Measurements from ENCODE around the gene SETD5.
"Not testable (repeated sequence)": the region's sequence is repeated elsewhere in the genome, so short reads cannot be mapped to it uniquely, and the experiment has no call there.

The SETD5 gene

DNA sequence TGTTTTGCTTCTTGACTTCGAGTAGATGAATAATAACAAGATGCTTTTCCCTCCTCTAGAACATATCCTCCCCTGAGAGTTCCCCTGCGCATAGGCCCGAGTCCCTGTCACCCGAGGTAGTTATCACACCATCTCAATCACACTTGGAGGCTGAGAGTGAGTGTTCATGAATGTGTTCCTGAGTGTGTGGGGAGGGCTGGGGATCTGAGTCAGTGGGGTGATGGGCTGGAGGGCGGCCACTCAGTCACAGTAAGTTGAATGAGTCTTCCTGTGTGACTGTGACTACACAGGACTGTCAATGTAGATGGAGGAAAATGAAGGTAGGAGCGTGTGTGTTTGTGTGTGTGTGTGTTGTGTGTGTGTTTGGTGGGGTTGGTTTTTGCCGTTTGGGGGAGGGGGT, 71.0 kb downstream of the SETD5 start:
- no peak for DNase-seq

DNA sequence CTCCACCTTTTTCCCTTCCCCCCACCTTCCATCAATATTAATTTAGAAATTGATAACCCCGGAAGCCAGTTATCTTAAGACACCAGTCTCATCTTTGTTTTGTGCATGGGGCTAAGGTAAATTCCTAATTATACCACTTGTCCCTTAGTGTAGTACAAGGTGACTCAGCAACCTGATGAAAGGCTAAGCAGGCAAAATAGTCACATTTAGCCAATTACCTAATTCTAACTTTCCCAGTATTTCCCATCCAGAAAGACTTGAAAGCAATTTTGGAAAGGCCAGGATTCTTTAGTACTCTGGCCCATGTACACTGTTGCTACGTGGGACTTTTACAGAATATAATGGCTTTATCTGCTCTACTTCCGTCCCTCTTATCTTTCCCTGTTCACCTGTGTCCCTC, 72.6 kb downstream of the SETD5 start:
- DNase-seq = no peak

DNA sequence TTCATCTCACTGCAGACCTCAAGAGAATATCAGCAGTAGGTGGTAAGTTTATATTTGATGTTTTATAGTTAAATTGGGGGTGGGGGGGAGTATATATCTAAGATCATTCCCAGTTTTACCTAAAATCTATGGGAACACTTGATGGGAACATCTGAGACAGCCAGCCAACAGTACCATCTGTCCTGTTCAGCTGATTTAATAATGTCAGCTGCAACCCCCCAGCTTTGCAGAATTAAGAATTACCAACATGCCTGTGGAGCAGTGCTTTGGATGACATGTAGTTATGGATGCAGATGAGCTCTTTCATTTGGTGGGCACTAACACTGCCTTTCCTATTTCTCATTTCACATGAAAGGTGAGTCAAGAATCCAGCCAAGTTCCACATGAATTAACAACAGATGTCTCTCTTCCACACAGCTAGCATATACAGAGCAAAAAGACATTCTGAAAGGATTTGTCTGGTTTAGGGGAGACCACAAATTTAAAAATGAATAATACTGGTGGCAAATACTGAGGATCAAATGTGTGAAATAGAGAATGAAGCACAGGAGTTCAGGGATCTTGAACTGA, 76.2 kb downstream of the SETD5 start:
- DNase-seq = no peak

DNA sequence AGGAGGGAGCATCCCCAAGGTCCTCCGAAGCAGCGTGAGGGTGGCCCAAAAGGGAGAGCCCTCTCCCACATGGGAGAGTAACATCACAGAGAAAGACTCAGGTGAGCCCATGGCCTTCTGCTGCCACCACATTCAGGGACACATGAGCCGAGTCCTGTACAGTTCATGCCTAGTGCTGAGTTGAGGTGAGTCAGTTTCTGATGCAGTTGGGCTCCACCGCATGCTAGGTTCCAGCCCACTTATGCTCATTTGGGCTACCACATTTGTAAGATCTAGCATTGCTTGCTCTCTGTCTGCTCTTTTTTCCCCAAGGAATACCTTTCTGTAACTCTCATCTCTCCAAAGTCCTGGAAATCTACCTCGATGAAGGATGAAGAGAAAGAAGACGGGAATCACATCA, 77.1 kb downstream of the SETD5 start:
- no peak for DNase-seq

DNA sequence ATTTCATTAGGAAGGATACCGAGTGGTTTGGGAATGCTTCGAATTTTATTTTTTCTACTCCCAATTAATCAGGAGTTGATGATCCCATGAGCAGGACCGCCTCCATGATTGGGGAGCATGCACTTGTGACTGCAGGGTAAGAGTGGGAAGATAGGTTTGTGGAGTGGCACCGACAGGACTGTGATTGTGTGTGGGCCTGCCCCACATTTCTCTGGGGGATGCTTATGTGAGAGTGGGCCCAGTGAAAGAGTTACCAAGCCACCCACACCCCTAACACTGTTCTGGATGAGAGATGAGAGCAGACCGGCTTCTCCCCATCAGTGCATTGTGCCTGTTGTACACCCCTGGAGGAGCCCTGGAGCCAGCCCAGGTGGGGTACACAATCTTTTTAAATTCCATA, 79.5 kb downstream of the SETD5 start:
- DNase-seq = no peak

DNA sequence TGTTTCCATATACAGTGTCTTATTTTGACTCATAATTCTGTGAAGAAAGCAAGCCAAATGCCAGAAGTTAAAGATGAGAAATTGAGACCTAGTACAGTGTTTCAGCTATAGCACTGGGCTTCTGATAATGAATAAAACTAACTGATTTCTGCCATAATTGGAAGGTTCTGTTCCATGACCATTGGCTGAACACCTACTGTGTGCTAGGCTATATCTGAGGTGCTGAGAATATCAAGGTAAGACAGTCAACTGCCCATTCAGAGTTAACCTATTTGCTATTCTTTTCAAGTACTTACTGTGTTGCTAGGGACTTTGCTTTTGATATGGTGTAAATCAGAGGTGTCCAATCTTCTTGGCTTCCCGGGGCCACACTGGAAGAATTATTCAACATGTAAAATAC, 82.8 kb downstream of the SETD5 start:
- no peak for DNase-seq

DNA sequence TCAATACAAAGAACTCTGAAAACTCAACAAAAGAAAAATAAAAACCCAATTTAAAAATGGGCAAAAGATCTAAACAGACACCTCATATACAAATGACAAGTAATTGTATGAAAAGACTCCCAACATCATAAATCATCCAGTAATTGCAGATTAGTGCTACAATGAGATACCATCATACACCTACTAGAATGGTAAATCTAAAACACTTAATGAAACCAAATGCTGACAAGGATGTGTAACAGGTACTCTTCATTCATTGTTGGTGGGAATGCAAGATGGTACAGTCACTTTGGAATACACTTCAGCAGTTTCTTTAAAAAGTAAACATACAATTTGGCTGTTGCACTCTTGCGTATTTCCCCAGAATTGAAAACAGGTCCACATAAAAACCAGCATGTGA, 87.8 kb downstream of the SETD5 start:
- DNase-seq = no peak

DNA sequence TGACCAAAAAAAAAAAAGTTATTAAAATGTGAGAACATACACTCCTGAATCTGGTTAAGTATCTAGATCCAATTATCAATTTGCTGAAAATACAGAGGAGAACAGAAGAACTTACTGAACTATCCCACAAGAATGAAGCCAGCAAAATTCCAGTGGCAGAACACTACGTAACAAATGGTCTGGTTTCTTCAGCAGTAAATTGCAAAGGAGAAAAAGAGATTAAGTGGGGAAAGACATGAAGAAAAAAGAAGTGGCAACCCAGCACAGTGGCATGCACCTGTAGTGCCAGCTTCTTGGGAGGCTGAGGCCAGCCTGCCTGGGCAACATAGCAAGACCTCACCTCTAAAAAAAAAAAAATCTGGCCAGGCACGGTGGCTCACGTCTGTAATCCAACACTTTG, 94.1 kb downstream of the SETD5 start:
- DNase-seq = no peak

DNA sequence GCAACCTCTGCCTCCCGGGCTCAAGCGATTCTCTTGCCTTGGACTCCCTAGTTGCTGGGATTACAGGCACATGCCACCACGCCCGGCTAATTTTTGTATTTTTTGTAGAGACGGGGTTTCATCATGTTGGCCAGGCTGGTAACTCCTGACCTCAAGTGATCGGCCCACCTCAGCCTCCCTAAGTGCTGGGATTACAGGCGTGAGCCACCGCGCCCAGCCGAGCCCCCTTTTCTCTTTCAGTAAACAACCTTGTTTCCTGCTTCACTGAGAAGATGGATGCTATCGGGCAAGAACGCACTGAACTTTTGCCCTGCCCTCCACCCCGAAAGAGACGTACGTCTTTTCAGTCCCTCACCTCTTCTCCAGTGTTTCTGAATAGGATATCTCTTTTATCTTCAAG, 96.6 kb downstream of the SETD5 start:
- not testable (repeated sequence) for DNase-seq

DNA sequence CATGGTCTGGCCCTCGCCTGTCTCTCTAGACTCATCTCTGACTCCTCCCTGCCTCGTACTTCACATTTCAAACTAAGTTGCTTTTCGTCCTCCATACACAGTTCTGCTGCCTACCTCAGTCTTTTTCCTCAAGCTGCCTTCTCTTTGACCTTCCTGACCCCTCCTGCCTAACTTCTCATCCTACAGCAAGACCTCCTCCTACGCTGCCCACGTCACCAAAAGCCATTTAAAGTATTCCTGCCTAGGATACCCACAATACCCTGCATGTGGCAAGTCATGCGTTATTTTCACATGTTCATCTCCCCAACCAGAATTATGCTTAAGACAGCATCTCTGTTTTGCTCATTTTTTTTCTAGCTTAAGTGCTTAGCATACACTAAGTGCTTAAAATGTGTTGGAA, 99.5 kb downstream of the SETD5 start:
- no peak for DNase-seq

DNA sequence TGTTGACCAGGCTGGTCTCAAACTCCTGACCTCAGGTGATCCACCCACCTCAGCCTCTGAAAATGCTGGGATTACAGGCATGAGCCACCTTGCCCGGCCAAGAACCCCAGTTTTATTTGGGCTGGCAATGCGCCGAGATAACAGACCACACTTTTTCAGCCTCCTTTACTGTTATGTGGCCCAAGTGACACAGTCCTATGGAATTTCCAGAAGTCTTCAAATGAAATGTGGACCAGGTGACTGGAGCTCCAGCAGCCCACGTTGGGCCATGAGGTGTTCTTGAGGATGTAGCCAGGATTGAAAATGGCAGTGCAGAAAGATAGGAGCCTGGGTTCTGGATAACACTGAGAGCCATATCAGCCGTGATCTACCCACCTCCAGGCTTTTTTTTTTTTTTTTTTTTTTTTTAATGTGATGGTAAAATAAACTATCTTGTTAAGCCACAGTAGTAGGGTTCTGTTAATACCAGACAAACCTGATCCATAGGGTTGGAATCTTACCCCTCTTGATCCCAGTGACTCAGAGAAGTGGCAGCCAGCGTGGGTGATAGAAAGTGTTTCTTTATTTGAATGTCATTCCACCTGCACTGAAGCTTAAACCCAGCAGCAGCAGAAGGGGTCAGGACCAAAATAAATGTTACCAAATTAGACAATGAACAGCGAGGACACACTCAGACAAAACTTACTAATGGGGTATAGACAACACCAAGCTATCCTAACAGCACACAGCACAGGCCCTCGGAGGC, 100.6 kb downstream of the SETD5 start:
- DNase-seq = no peak

DNA sequence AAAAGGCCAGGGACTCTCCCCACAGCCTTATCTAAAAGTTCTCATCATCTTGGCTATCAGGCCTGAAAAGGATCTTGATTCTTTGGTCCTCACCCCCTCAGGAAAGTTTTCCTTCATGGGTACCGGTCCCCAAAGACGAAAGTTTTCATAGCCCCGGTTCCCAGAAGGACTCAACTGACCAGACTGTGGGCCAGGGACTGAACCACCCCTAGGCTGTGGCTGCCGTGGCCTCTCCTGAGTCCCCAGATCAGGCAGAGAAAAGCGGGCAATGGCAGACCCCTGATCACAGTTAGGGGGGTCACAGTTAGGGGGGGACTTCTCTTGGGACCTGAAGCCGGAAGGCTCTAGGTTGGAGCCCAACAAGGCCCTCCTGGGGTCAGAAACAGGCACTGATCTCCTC, 101.4 kb downstream of the SETD5 start:
- no peak for DNase-seq

DNA sequence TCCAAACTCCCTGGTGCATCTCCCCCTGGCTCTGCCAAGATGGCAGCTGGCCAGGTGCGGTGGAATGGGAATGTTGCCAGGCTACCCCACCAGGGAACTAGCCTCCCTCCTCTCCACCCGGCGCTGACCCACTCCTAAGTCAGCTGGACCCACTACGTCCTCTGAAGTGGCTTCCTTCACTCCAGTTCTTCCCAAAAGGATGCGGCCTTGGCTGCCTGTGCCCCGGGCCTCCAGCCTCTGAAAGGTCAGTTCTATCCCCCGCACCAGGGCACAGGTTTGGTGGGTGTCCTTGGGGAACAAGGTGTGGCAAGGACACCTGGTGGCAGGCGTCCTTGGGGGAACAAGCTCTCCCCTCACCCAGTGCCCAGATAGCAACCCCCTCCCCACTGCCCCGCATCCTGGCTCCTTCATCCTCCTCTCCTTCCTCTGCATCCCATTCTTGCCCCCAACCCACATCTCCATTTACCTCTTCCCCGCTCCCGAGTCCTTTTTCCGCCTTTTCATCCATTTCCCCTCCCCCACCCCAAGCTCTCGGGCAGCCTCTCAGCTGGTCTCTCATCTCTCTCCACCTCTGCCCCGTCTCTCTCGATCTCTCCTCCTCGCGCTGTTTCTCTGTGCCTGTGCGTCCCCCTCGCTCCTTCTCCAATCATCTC, 102.2 kb downstream of the SETD5 start:
- DNase-seq = no peak

DNA sequence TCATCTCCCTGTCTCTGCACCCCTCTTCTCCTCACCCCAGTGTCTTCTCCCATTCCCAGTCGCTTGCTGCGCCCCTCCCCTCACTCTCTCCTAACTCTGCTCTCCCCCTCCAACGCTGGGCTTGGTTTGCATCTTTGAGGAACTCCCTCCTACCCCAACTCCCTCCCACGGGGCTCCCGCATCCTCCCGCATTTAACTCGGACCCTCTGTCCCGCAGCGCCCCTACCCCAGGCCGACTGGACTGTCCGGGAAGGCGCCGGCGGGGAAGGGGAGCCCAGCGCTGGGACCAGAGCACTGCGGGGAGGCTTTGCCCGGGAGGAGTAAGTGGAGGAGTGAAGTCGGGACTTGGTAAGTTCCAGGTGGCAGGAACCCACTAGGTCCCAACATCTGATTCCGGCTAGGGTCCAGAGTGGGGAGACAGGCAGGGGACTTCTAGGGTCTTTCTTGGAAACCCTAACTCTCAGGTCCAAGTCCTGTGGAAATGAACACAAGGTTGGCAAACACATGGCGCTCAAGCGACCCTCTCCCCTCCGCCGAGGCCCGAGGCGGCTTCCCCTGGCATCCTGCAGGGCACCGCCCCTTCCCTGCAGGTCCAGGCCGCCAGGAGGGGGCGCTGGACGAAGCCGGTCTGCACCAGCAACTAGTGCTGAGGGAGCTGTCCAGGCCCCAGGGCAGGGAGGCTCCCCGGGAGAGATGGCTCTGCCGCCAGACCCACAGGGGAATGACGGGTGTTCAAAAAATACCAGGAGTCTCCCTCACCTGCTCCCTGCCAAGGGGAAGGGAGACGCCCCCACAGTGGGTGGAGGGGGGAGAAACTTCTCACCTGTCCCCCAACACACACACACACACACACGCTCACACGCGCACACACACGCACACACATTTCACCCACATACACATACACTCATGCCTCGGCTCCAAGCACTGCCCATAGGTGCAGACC, 103.0 kb downstream of the SETD5 start:
- no peak for DNase-seq

DNA sequence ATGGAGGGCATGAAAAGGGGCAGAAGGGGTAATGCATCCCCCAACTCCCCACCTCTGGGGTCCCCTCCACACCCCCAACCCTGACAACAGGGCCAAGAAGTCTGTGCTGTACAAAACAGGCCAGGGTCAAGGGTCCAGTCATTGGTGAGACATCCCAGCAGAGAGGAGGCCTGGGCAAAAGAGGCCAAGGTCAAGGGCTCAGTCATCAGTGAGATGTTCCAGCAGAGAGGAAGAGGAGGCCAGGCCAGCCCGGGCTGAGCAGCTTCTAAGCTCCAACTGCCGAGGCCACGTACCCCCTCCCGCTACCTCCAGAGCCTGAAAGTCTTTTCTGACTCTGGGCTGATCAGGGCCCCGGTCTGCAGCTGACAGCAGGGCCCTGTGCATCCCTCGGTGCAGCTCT, 103.8 kb downstream of the SETD5 start:
- DNase-seq = no peak

DNA sequence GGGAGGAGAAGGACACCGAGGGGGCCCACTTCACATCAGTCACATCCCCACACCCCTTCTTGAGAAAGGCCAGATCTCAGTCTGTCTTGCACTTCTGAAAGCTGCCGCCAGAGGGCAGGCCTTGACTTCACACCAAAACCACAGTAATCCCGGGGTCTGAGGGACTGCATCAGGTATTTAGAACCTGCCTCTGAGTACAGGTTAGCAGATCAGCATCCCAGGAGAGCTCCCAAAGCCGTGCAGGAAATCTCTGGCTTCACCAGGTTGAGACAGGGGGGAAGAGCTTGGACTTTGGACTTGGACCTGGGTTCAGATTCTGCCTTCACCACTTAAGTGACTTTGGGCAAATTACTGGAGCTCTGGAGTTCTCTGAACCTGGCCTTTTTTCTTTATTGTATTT, 105.9 kb downstream of the SETD5 start:
- peak; percentile 53 for DNase-seq

DNA sequence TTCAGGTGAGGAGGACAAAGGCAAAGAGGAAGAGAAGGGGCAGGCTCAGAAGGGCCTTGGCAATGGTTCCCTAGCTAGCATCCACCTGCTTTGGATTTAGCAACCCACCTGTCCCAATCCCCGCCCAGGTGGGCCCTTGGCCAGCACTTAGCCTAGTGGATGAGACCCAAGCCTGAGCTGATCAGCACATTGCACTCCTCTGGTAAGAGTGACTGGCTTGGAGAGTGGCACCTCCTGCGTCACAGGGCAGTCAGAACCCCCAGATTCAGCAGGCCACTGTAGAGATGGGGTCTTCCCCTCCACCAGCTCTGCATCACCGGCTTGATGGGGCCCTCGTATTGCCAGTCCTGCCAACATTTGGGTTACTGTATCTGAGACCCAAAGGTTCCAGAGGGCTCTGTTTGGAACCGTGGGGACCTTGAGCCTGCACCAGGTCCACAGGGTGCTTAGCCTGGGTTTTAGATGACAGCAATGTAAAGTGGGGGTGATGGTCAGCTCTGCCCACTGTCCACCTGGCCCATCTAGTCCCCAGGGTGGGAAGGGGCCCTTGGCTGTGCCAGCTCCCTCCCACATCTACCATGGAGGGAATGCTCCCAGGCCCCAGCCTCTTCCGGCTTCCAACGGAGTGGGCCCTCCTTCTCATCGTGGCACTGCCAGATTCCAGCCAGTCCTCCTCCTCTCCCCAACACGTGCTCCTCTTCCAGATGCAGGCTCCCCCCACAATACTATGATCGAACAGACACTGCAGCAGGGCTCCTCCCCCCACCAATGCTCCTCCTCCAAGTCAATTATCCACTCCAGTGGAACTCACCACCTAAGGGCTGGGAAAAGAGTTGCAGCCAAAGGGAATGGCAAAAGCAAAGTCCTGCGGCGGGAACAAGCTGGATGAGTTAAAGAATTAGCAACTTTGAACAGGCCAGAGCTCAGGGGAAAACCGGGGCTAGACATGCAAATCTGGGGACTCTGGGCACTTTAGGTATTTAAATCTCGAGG, 110.5 kb downstream of the SETD5 start:
- no peak for DNase-seq

DNA sequence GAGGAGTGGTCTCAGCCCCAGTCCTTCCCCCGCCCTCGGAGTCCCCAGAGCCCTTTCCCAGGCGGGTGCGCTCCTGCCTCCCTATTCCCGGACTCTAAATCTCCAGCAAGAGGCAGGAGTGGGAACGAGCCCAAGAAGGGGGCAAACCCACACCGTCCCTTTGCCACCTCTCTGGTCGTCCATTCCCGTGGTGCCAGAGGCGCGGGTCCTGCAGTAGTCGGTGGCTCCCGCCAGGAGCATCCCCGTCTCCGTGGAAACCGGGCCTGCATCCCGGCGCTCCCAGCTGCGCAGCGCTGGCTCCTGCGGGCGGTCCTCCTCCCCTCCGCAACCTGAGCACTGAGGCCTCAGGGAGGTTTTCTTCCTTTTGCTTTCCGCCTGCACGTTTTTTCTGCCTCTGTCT, 111.4 kb downstream of the SETD5 start:
- DNase-seq = no peak

DNA sequence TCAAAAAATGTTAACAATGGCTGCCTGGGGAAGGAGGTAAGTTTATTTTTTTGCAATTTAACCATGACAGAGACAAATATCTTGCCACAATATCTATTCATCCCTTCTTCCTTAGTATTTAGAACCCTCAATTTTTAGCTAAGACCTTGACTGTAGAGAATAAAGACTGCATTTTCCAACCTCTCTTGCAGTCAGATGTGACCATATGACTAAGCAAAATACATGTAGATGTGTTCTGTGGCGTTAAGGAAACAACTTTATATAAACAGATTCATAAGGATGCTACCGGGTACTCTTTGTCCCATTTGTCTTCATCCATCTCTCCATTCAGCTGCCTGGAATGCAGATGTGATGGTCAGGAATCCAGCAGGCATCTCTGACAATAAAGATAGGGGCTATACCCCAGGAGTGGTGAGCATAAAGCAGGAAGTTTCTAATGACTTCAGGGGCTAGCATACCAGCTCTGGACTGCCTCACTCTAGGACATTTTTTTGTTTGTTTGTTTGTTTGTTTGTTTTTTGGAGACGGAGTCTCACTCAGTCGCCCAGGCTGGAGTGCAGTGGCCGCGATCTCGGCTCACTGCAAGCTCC, 115.1 kb downstream of the SETD5 start:
- no peak for DNase-seq

DNA sequence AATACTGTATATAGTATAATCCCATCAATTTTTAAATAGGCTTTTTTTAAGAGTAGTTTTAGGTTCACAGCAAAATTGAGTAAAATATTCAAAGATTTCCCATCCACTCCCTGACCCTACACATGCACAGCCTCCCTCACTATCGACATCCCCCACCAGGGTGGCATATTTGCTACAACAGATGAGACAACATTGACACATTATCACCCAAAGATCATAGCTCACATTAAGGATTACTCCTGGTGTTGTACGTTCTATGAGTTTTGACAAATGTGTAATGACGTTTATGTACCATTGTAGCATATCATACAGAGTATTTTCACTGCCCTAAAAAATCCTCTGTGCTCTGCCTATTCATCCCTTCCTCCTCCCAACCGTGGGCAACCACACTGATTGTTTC, 116.9 kb downstream of the SETD5 start:
- DNase-seq = no peak

DNA sequence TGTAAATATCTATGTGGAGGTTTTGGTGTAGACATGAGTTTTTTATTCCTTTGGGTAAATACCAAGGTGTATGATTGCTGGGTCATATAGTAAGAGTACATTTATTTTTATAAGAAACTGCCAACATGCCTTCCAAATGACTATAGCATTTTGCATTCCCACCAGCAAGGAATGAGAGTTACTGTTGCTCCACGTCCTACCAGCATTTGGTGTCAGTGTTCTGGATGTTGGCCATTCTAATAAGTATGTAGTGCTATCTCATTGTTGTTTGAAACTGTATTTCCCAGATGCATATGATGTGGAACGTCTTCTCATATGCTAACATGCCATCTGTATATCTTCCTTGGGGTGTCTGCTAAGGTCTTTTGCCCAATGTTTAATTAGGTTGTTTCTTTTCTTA, 117.5 kb downstream of the SETD5 start:
- no peak for DNase-seq

DNA sequence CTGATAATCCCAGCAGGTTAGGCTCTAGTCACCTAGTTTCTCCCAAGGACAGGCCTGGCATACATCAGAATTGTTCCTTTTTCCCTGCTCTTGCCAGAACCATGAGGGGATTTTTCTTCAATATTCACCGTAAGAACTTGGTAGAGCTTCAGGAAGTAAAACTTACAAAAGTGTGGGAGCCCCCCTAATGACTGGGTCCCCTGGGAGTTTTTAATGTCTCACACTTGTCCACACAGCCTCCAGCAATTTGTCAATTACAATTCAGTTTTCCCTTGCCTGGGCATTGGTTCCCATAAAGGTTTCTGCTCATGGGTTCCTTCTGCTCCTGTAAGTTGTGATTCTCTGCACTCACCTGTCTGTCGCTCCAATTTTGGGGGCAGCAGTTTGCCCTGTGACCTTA, 127.7 kb downstream of the SETD5 start:
- DNase-seq = no peak

All from NCI-H2081 treated with DMSO at 0.1 percent for 48 hours (cell line).